GM19463 (cell line): Measurements from ENCODE around the gene CCDC170.
"Not testable (repeated sequence)": the region's sequence is repeated elsewhere in the genome, so short reads cannot be mapped to it uniquely, and the experiment has no call there.

Source experiments
- ATAC-seq: cut with Tn5 transposase; IDR thresholded peaks from one replicate; pipeline ENCODE4 v1.9.1; 2021; ENCODE audit warnings: mild to moderate bottlenecking, moderate library complexity; ENCODE audit not compliant: unreplicated experiment

CCDC170 gene

DNA sequence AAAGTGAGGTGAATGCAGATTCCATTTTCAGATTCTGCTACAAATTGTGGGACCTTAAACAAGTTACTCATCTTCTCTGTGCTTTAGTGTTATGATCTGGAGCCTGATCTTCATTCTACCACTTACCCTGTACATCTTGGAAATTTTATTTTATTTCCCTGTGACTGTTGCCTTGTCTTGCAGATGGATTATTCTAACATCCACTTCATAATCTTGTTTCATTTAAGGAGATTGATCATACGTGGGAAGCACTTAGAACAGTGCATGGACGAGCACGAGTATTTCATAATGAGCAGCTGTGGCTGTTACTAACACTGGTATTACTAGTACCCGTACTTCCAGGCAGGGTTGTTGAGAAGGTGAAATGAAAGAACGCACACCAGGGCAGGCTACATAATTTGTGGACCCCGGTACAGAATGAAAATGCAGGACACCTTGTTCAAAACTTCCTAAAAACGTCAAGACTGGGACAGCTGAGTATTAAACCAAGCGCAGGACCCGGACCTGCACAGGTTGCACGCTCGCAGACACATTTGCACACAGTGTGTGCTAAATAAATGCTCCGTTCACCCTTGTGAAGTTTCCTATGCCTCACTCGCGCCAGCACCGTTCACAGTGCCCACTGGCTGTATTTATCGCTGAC, 535 bp upstream of the CCDC170 start:
- ATAC-seq = no peak

DNA sequence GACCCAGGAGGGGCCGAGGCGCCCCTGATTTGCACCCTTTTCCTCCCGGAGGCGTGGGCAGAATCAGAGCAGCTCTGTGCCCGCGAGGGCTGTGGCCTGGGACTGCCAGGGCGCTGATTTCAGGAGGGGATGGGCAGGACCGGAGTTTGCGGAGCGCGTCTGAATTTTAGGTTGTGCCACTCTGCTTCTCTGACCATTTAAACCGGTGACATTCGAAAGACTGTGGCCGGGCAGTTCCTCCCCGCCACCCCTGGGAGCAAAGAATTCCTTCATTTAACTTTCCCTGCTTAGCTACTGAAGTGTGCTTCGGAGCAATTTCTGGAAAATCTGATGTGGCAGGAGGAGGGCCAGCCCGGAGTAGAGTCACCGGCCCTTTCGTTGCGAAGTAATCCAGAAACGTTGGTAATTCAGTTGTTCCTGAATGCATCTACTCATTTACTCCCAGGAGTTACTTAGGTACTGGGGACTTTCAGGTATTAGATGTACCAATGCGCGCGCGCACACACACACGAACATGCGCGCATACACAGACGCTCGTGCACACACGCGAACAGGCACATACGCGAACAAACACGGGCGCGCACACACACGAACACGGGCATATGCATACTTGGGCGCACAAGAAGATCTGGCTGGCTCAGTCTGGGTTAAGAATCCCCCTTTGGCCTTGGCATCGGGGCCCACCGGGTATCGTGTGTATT, 568 bp downstream of the CCDC170 start:
- no peak for ATAC-seq

DNA sequence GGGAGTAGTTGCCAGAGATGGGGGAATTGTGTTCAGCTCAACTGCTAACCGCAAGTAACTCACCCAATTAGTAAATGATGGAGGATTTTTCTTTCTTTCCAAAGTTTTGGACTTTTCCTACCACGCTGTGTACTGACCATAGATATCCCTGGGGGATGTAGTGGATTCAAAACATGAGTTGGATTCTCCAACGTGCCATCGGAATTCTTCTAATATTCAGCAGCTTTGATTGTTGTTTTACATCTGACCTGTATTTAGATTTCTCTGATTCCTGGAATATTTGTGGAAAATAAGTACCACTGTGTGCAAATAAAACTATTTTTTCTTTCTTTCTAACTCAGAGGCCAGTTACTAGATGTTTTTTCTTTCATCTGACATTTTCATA, 1.1 kb downstream of the CCDC170 start:
- no peak for ATAC-seq

DNA sequence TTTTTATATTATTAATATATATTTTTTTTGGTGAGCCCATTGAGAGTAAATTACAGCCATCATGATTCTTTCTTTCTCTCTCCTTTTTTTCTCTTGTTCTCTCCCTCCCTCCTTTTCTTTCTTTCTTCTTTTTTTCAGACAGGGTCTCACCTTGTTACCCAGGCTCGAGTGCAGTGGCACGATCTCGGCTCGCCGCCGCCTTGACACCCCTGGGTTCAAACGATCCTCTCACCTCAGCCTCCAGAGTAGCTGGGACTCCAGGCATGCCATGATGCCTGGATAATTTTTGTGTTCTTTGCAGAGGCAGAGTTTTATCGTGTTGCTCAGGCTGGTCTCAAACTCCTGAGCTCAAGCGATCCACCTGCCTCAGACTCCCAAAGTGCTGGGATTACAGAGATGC, 1.6 kb downstream of the CCDC170 start:
- ATAC-seq = no peak

DNA sequence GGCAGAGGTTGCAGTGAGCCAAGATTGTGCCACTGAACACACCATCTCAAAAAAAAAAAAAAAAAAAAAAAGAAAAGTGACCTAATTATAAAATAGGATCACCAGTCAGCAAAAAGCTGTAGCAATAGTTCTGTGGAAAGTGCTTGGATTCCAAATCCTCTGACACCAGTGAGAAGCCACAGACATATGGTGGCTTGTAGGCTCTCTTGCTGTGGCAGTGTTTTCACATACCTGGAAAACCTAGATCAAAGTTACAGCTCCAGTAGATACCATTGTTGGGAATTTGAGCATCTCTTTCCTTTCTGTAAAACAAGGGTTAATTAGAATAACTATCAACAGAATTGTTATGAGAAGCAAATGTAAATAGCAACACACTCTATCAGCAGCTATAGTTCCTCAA, 4.1 kb downstream of the CCDC170 start:
- peak; percentile 20 for ATAC-seq

DNA sequence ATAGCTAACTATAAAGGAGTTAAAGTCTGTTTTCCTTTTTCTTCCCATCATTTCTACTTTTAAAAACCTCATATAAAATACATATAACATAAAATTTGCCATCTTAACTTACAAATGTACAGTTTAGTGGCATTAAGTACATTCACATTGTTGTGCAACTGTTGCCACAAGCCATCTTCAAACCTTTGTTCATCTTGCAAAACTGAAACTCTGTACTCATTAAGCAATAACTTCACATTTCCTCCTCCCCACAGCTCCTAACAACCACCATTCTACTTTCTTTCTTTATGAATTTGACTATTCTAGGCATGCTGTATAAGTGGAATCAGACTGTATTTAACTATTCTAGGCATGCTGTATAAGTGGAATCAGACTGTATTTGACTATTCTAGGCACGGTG, 4.5 kb downstream of the CCDC170 start:
- peak; percentile 68 for ATAC-seq

DNA sequence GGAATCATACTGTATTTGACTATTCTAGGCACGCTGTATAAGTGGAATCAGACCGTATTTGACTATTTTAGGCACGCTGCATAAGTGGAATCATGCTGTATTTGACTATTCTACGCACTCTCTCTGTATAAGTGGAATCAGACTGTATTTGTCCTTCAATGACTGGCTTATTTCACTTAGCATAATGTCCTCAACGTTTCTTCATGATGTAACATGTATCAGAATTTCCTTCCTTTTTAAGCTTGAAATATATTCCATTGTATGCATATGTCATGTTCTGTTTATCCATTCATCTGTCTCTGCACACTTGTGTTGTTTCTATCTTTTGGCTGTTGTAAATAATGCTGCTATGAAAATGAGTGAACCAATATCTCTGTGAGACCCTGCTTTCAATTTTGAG, 5.7 kb downstream of the CCDC170 start:
- ATAC-seq = no peak

DNA sequence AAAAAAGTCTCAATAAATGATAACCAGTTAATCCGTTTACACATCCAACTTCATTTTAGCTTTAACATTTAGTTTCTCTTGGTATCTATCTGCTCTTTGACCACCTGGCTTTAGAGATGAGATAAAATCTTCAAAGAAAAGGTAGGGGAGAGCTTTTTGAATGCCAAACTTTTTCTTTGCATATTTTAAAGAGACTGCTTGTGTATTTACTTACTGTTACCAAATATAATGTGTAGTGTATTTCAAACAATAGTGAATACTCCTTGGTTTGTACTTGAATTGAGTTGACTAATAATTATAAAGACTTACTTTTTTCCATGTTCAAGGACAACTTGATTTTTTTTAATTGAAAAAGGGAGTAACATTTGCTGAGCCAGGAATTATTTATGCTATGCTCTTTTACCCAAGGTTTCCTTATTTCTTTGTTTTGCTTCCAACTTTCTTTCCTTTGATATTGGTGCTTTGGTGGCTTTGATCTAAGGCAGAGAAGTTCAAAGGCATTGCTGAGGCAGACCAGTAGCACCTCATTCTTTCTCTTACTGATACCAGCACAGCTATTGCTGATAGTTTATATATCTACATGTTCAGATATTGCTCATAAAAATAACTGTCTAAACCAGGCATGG, 7.8 kb downstream of the CCDC170 start:
- ATAC-seq = no peak

DNA sequence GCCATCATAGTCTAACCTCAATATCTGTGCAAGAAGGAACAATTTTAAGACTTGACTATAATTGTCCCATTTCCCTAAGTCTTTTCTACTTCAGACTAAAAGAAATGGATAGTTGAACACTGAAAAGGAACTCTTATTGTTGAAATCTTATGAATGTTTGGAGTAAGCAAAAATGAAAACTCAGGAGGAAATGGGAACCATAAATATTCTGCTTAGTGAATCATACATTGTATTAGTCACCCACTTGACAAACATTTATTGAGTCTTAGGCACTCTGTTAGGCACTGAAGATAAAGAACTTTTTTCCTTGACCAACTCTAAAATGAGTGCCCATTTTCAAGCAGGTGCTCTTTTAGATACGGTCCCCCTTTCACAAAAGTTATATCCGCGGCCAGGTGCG, 8.7 kb downstream of the CCDC170 start:
- ATAC-seq = no peak

DNA sequence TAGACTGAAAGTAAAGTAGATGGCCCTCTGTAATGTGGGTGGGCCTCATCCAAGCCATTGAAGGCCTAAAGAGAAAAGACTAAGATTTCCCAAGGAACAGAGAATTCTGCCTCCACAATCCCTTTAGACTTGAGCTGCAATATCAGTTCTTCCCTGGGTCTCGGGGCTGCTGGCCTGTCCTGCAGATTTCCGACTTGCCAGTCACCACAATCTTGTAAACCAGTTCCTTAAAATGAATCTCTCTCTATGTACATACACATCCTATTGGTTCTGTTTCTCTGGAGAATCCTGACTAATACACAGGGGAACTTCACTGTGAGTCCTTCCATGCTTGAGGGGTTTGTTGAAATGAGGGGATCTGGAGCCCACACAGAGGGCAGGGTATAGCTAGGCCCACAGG, 12.9 kb downstream of the CCDC170 start:
- no peak for ATAC-seq

DNA sequence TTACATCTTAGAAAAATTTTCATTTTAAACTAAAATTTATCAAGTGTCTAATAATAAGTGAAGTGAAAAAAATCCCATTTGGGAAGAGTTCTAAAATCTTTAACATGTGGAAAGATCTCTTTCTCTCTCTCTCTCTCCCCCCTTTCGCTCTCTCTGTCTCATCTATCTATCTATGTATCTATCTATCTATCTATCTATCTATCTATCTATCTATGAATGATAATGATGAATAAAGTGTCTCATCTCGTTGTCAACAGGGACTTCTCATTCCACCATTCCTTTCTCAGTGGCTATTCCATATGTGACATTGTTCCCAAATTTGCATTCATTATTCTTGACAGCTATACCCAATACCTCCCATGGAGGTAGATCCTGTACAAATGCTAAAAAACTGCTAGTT, 15.2 kb downstream of the CCDC170 start:
- ATAC-seq = no peak

DNA sequence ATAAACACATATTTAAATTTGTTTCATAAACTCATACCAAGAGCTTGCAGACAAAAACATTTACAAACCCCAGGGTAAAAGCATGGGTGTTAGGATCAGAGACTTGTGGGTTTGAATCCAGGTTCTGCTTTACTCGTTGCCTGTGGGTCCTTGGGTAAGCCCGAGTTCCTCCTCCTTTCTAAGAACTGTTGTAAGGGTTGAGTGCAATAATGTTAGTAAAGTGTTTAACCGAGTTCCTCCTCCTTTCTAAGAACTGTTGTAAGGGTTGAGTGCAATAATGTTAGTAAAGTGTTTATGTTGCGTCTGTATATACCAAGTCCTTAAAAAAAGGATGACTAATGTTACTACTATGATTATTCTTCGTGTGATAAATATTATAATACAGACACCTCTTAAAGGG, 18.7 kb downstream of the CCDC170 start:
- ATAC-seq = no peak

DNA sequence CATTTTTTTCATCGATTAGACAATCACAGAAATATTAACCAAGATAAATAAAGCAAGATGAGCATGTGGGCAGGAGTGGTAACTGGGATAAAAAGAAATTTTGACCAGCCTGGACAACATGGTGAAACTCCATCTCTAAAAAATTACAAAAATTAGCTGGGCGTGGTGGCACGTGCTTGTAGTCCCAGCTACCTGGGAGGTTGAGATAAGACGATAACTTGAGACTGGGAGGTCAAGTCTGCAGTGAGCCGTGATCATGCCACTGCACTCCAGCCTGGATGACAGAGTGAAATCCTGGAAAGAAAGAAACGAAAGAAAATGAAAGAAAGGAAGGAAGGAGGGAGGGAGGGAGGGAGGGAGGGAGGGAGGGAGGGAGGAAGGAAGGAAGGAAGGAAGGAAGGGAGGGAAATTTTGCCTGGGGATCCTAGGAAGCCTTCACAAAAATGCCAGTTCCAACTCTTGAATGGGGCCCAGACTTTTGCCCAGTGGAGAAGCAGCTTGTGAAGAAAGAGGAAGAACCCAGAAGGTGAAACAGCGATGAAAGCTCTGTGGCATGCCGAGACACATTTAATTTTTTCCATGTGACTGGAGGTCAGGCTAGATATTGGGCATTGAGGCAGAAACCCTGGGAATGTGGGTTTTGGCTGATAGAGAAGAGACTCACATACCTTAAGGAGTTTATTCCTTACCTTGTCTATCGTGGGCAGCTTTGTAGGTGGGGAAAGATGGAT, 20.3 kb downstream of the CCDC170 start:
- no peak for ATAC-seq

DNA sequence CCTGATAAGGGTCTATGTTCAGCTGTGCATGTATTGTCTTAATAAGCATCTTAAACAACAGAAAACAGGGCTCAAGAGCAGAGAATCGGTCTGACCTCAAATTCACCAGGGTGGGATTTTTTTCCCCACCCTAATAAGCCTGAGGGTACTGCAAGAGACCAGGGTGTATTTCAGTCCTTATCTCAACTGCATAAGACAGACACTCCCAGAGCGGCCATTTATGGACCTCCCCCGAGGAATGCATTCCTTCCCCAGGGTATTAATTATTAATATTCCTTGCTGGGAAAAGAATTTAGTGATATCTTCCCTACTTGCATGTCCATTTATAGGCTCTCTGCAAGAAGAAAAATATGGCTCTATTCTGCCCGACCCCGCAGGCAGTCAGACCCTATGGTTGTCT, 25.2 kb downstream of the CCDC170 start:
- ATAC-seq = not testable (repeated sequence)

DNA sequence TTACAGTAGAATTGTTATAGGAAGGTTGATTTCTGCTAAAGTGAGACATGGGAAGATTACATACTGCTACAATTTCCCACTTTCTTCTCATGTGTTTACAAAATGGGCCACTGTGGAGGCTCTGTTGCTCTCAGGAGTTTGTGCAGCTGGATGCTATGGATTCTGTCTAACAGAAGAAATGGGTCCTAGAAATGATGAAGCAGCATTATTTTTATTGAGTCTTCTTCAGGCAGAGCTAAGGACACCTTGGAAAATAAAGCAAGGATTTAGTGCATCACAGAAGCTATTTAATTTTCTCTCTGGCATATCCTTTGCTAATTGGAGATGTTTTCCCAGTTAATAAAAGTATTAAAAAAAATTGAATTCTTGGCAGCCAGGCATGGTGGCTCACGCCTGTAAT, 29.2 kb downstream of the CCDC170 start:
- no peak for ATAC-seq

DNA sequence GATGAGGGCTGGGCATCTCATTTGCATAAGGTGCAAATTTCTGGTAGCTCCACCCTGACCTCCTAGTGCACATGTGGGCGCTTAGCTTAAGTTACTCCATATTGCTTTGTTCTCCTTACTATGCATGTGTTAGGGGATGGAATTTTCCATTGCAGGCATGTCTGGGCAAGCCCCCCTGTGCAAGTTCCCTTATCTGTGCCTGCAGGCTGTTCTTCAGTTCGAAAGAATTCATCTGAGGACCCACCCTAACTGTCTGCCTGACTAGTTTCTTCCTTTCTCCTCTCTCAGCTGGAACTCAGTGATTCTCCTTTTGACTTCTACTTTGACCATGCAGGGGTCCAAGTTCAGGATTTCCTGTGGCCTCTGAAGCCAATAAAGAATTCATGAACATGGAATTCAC, 30.2 kb downstream of the CCDC170 start:
- ATAC-seq = no peak

DNA sequence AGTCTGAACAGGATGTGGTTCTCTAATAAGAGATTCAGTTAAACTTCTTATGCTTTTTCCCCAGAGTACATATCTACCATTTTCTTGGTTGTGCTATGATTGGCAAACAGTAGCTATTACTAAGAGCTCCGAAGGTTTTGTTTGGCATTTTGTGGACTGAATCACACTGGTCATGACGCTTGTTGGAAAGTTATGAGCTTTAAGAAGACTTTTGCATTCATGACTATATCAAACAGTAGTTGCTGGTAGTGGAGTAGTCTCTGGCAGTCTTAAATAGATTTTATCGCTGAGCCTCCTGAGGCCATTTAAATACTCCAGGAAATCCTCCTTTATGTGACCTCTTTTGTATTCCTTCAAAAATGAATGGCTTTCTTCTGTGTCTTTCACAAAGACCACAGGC, 40.8 kb downstream of the CCDC170 start:
- ATAC-seq = no peak

DNA sequence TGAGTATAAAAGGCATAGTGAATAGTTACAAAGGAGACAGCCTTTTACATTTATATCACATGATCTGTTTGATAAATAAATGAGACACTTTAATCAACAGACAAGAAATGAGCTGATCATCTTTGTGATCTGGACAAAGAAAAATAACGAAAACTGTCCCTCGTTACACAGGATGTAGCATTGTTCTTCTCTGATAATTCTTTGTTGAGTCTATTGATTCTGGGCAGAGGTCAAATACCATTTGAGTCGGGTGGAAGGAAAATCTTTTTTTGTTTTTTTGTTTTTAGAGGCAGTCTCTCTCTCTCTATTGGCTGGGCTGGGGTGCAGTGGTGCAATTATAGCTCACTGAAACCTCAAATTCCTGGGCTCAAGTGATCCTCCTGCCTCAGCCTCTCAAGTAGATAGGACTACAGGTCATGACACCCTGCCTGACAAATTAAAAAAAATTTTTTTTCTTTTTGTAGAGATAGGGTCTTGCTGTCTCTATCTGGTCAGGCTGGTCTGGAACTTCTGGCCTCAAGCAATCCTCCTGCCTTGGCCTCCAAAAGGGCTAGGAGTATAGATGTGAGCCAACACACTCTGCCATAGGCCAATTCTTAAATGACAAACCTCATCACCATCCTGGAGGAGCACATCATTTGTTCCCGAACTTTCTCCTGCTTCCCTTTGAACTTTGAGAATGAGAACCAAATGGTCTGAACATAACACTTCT, 41.8 kb downstream of the CCDC170 start:
- no peak for ATAC-seq

DNA sequence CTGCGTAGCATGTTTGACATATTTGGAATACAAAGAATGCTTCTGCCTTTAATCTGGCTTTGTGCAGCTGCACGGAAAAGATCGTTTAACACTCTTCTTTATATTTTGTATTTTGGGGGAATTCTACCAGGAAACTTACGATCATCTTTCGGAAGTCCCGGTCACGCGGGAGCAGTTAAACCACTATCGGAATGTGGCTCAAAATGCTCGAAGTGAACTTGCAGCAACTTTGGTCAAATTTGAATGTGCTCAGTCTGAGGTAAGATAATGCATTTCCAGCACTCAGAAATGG, 42.3 kb downstream of the CCDC170 start:
- no peak for ATAC-seq

DNA sequence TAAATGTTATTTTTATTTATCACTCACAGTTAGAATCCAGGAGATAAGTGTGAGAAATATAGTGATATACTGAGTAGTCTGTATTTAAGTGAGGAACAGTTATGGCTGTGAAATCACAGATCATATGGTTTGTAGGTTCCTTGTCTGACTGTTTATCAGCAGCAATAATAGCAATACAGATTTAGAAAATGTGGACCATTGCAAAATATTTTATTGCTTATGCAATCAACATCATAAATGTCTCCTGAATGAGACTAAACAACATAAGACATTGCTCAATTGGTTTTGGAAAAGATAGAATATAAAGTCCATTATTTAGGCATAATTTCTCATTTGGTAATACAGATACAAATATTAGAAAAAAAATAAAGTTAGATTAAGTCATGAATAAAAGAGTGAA, 43.7 kb downstream of the CCDC170 start:
- no peak for ATAC-seq

DNA sequence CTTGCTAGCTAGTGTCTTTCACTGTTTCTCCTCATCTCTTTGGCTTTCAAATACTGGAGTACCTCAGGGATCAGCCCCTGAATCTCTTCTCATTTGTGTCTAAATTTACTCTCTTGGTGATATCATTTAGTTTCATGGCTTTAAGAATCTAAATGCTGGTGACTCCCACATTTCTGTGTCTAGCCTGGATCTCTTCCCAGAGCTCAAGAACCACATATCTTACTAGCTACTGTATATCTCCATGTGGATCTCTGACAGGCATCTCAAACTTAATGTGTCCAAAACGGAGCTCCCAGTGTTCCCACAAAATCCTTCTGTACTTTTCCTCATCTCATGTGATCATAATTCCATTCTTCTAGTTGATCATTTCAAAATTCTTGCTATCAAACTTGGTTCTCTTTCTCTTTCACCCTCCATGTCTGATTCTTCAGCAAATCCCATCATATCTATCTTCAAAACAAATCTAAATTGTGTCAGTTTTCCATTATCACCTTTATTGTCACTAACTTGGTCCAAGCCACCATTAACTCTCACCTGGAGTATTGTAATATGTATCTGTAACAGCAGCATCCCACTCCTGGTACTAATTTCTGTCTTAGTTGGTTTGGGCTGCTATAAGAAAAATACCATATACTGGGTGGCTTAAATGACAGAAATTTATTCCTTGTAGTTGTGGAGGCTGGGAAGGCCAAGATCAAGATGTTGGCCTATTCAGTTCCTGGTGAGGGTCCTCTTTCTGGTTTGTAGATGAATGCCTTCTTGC, 45.9 kb downstream of the CCDC170 start:
- no peak for ATAC-seq
